MM.1S (cell line): ENCODE results near the gene MANBA.

ENCODE experiments used
- DNase-seq: peaks from one replicate; pipeline ENCODE4 v3.0.0-alpha.2; 2015
- H2AFZ ChIP-seq: fragments of 300-600 bp; sonication (generic); 2 replicates; pipeline ENCODE4 v1.6.0; 2016; ENCODE audit warnings: antibody characterized with exemption, low read length
- H3F3A ChIP-seq: fragments of 300-600 bp; sonication (generic); 2 replicates; pipeline ENCODE4 v1.6.1; 2016; ENCODE audit warnings: mild to moderate bottlenecking, antibody characterized with exemption, low read length, moderate library complexity, mixed read lengths; ENCODE audit not compliant: insufficient read depth
- H3K27ac ChIP-seq: fragments of 300-600 bp; sonication (generic); 2 replicates; pipeline ENCODE4 v1.5.1; 2016; ENCODE audit warnings: mild to moderate bottlenecking, low read length
- H3K27me3 ChIP-seq: fragments of 300-600 bp; sonication (generic); replicated peaks from 2 replicates; pipeline ENCODE4 v1.6.0; 2016; ENCODE audit warnings: low read length; ENCODE audit not compliant: insufficient read depth
- H3K36me3 ChIP-seq: fragments of 300-600 bp; sonication (generic); replicated peaks from 2 replicates; pipeline ENCODE4 v1.6.1; 2016; ENCODE audit warnings: mild to moderate bottlenecking, low read length, mixed read lengths; ENCODE audit not compliant: insufficient read depth
- H3K4me1 ChIP-seq: fragments of 300-600 bp; sonication (generic); 2 replicates; pipeline ENCODE4 v1.6.1; 2016; ENCODE audit warnings: low read length, mixed read lengths
- H3K4me2 ChIP-seq: fragments of 300-600 bp; sonication (generic); 2 replicates; pipeline ENCODE4 v1.6.0; 2016; ENCODE audit warnings: low read depth, low read length
- H3K4me3 ChIP-seq: fragments of 300-600 bp; sonication (generic); 2 replicates; pipeline ENCODE4 v1.5.1; 2016; ENCODE audit warnings: low read length, mixed read lengths
- H3K79me2 ChIP-seq: fragments of 300-600 bp; sonication (generic); 2 replicates; pipeline ENCODE4 v1.6.1; 2016; ENCODE audit warnings: mixed run types, low read length, mixed read lengths
- H3K9ac ChIP-seq: fragments of 300-600 bp; sonication (generic); 2 replicates; pipeline ENCODE4 v1.6.1; 2016; ENCODE audit warnings: low read length, mixed read lengths
- H3K9me2 ChIP-seq: fragments of 300-600 bp; sonication (generic); replicated peaks from 2 replicates; pipeline ENCODE4 v1.6.1; 2016; ENCODE audit warnings: mild to moderate bottlenecking, low read length, mixed read lengths; ENCODE audit not compliant: insufficient read depth
- H3K9me3 ChIP-seq: fragments of 300-600 bp; sonication (generic); replicated peaks from 2 replicates; pipeline ENCODE4 v1.6.1; 2016; ENCODE audit warnings: mild to moderate bottlenecking, low read length, mixed read lengths; ENCODE audit not compliant: insufficient read depth
- H4K20me1 ChIP-seq: fragments of 300-600 bp; sonication (generic); 2 replicates; pipeline ENCODE4 v1.6.1; 2016; ENCODE audit warnings: mild to moderate bottlenecking, low read length, moderate library complexity, mixed read lengths; ENCODE audit not compliant: insufficient read depth
- CTCF ChIP-seq: fragments of 300-600 bp; sonication (generic); IDR thresholded peaks from 2 replicates; pipeline ENCODE4 v1.5.1; 2016; ENCODE audit warnings: antibody characterized with exemption, low read length, mixed read lengths
- EZH2 ChIP-seq: fragments of 300-600 bp; sonication (generic); optimal IDR thresholded peaks from 2 replicates; pipeline ENCODE3; 2017; ENCODE audit warnings: low read depth, mild to moderate bottlenecking, antibody characterized with exemption, low read length, mixed read lengths
- EZH2phosphoT487 ChIP-seq: fragments of 300-600 bp; sonication (generic); IDR thresholded peaks from 2 replicates; pipeline ENCODE4 v1.6.1; 2018; ENCODE audit warnings: antibody characterized with exemption, low read length

MANBA gene

GRCh38 chr4:102663073-102663472, 97.7 kb downstream of the MANBA start:
- no peak overlapping the region for H3K9ac ChIP-seq
- no peaks in the 10 kb centered on the region for H3K9me3 ChIP-seq
- H3K4me3 ChIP-seq, result no peak overlapping the region
- H3F3A ChIP-seq, result no peaks in the 10 kb centered on the region
- TF ChIP-seq EZH2phosphoT487 (no peak), EZH2 (no peak), CTCF (no peak)
- H3K79me2 ChIP-seq, result no peaks in the 10 kb centered on the region
- no peaks in the 10 kb centered on the region for H3K36me3 ChIP-seq
- DNase-seq, result no peak
- H3K9me2 ChIP-seq, result no peaks in the 10 kb centered on the region
- H2AFZ ChIP-seq, result no peak overlapping the region
- no peak overlapping the region for H3K27ac ChIP-seq
- no peaks in the 10 kb centered on the region for H3K27me3 ChIP-seq
- no peaks in the 10 kb centered on the region for H4K20me1 ChIP-seq
- H3K4me2 ChIP-seq, result no peak overlapping the region
- no peaks in the 10 kb centered on the region for H3K4me1 ChIP-seq

GRCh38 chr4:102657206-102657605, 103.6 kb downstream of the MANBA start:
- Histone ChIP-seq H3F3A (no peaks in the 10 kb centered on the region), H3K9me3 (no peaks in the 10 kb centered on the region), H4K20me1 (no peaks in the 10 kb centered on the region), H3K79me2 (no peaks in the 10 kb centered on the region), H3K4me2 (no peak overlapping the region), H3K4me1 (no peaks in the 10 kb centered on the region), H3K36me3 (no peaks in the 10 kb centered on the region), H3K27ac (no peak overlapping the region), H3K9me2 (no peaks in the 10 kb centered on the region), H3K27me3 (no peaks in the 10 kb centered on the region), H3K4me3 (no peak overlapping the region), H2AFZ (no peak overlapping the region), H3K9ac (no peak overlapping the region)
- TF ChIP-seq EZH2phosphoT487, result no peak
- no peak for TF ChIP-seq EZH2
- TF ChIP-seq CTCF, result no peak
- DNase-seq, result no peak

- H4K20me1 ChIP-seq, result no peaks in the 10 kb centered on the region
- H3K4me3 ChIP-seq, result no peak overlapping the region
- no peaks in the 10 kb centered on the region for H3K79me2 ChIP-seq
- H3K4me2 ChIP-seq, result no peak overlapping the region
- no peaks in the 10 kb centered on the region for H3K9me2 ChIP-seq
- no peak for DNase-seq
- H3F3A ChIP-seq, result no peaks in the 10 kb centered on the region
- no peak overlapping the region for H3K27ac ChIP-seq
- TF ChIP-seq CTCF (no peak), EZH2 (no peak), EZH2phosphoT487 (no peak)
- peaks cover 4% of the 10 kb centered on the region; the same call in 1 of the 2 replicates for H3K36me3 ChIP-seq
- no peak overlapping the region for H3K9ac ChIP-seq
- H3K27me3 ChIP-seq, result no peaks in the 10 kb centered on the region
- no peaks in the 10 kb centered on the region for H3K9me3 ChIP-seq
- H2AFZ ChIP-seq, result no peak overlapping the region
- no peaks in the 10 kb centered on the region for H3K4me1 ChIP-seq
Measured at GRCh38 chr4:102647117-102647516, 113.7 kb downstream of the MANBA start.
